GM19372 (cell line): ENCODE measurements around the gene ATP11C.
"Not testable (repeated sequence)": the region's sequence is repeated elsewhere in the genome, so short reads cannot be mapped to it uniquely, and the experiment has no call there.

Experiments
- ATAC-seq: cut with Tn5 transposase; IDR thresholded peaks from one replicate; pipeline ENCODE4 v1.9.1; 2021; ENCODE audit warnings: mild to moderate bottlenecking, low read depth, moderate library complexity; ENCODE audit not compliant: unreplicated experiment

The ATP11C gene

DNA sequence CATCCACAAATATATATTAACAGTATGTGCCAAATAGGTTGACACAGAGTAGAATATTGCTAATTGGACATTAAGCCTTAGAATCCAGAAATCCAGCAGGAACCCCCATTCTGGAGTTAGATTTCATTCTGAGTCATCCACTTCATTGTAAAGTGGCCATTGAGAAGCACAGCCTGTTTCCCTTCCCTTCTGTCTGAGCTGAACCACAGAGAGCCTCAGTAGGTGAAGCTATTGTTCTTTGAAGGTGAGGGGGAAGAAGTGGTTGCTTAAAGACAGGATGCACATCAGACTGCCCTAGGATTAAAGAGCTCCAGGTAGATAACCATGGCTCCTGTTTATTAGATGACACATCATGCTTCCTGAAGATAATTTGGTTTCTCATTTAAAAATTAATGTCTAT is 194.3 kb downstream of the ATP11C start:
- no peak for ATAC-seq

DNA sequence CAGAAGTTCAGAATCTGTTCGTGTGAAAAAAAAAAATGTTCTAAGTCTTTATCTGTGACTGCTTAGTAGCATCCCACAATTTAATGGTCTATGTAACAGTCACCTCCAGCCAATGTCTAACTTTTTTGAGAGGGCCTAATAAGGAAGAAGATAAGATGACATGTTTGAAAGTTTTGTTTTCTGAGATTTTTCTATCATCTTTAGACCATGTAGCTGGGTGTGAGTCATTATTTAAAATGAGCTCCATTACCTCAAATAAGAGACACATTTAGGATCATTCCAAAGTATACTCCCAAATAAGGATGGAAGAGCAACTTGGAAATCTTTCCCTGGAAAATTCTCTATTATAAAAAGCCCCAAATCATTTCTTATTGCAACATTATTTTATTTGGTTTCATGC is 196.7 kb downstream of the ATP11C start:
- ATAC-seq, result no peak

DNA sequence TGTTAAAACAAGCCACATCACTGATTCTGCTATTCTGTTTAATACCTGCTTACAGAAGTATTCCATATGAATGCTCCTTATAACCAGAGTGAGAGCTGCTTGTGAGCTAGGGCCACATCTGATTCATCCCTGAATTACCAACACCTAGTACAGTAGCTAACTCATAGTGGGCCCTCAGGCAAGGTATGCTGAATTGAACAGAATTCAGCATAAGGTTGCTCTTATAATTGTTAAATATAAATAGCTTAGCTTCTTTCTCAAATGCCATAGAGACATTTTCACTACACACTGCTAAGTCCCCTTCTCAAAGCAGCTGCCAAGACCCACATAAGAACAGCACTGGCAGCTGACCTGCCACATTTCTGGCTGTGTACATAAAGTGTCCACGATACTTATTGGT is 197.9 kb downstream of the ATP11C start:
- no peak for ATAC-seq

DNA sequence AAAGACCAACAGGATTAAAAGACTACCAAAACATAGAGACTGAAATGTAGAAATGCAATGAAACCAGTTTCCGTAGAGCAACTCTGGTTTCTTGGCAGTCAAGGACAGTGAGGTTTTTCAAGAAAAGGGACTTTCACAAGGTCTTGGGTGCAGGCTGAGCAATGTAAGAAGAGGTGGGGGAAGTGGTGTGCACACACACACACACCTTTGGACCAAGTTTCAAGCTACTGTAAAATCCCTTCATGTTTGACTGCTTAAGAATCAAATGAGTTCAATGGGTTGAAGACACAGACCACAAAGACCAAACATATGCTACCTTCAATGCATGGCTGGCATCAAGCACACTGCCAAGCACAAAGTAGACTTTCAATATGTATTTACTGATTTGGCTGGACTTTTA is 207.1 kb downstream of the ATP11C start:
- peak; percentile 83 for ATAC-seq

DNA sequence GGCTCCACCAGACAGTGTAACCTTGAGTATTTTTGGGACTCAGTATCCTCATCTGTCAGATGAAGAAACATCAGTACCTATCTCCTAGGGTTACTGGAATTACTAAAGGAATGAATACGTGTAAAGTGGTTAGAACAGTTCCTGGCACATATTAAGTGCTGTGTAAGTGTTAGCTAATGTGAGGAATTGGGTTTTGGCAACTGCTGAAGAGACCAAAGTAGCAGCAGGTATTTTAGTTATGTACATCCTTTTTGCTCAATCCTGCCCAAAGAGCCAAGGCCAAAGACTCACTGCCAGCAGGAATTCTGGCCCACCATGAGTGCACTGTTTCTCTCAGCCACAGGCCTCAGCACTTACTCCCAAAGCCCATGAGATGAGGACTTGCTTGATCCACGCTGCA is 208.2 kb downstream of the ATP11C start:
- no peak for ATAC-seq

DNA sequence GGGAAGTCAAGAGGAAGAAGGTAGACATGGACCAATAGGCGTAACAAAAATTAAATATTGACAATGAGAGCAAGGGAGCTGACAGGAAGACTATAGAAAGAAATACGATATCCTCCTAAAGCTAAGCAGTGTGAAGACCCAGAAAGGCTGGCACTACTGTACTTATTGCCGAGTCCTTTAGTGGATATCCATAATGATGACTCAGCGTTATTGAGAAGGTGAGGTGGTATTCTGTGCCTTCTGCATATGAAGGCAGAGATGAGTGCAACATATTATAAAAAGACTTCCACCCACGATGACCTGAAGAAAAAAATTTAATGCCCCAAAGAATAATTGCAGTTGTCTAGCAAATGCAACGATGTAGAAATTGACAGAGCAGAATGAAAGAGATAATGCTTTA is 211.9 kb downstream of the ATP11C start:
- no peak for ATAC-seq

DNA sequence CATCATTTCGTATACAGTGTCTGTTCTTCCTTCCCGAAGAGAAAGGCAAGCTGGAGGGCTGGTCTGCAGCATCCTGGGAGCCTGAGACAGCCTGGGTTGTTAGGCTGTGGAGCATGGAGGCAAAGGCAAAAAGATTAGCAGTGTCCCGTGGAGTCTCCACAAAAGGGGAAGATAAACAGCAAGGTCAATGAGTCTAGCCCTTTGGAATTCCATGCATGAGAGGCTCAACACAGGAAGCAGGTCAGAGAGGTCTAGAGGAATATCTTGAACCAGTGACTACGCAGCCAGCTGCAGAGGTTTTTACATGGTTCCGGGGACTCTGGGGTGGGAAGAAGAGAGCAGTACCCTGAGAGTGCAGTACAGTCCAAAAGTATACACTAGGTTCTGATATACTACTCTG is 212.7 kb downstream of the ATP11C start:
- no peak for ATAC-seq

DNA sequence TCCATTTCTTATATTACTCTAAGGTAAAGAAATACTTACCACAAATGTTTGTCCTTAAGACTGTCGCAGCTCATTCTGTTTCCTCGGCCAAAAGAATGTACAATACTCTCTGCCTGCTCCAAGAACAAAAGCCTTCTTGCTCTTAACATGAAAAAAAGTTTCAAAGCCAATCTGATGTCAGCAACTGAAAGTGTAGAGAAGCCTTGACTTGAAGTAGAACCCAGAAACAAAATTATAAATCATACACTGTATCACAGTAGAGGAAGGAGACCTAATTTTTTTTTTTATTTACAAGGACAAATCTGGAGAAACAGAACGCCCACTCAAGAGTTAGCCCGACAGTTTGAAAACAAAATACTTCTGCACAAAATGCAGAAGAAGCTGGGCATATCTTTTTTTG is 224.8 kb downstream of the ATP11C start, which contains the start of gene MCF2:
TSS of gene MCF2 (minus strand) at position 101 of the 400 bp plus-strand sequence. CDS start 56,423 bp downstream, outside the sequence.
- ATAC-seq, result no peak

DNA sequence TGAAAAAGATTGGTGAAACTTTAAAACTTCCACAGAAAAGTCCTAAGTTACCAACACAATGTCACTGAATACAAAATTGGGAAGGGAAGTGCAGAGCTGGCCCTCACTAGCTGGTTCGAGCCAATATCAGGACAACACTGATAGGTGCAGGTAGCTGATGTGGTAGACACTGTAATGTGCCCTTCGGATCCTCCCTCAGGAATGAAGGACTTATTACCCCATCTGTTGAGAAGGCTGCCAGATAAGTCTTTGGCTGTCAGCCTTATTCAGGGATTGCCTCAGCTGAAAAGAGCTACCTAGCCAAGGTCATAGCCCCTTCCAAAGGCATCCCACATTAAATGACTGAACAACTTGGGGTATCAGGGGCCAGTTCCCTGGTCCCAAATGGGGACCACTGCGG is 230.2 kb downstream of the ATP11C start:
- ATAC-seq, result no peak

DNA sequence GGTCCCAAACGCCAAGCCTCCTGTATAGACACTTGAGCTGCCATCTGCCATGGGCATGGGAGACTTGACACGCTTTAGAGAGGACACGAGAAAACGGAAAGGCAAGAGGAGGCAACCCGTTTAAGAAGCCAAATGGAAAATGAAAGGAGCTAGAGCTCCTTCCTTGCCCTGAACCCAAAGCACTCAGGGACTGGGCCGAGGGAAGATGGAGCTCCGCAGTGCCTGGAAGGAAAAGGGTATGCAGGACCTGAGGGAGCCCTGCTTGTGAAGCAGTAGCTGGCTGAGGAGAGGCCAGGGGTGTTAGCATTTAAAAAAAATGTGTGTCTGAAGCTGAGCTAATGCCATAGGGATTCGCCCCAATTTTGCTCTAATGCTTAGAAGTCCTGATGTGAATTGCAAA is 239.9 kb downstream of the ATP11C start:
- ATAC-seq, result no peak

DNA sequence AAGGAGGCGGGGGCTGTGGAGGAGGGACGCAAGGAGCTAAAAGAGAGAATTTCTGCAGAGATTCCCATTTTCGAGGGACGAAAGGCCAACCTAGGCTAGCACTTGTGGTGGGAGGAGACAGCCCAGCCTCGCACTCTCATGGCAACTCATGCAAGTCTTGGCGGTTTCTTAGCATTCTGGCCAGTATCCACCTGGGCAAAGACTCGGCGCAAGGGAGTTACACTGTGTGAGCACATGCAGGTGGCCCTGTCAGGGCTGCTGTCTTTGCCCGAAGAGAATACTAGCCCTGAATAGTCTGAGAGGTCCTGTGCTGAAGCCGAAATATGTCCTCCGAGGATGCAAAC is 240.4 kb downstream of the ATP11C start:
- peak; percentile 55 for ATAC-seq

DNA sequence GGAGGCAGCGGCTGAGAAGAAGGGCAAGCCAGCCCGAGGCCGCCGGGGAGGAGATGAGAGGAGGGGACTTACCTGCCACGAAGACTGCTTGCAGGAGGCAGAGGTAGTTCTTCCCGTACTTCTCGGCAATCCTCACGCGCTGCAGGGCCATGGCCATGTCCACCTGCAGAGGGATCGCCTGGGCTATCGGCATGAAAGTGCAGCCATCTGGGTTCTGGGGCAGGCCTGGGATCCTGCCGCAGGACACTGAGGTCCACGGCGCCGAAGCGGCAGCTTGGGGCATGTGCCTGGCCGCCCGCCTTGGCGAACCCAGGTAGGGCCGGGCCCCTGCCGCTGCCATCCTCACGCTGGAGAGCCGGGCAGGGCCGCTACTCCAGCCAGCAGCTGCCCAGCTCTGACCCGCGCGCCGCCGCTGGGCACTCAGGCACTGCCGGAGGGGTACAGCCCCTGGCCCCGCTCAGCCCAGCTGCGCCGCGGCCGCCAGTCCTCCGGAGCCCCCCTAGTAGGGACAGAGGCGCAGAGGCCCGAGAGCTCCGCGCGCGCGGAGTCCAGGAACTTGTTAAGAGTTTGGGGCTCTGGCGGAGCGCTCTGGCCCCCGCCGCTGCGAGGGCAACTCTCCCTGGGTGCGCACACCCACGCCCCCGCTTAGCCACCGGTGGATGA is 240.9 kb downstream of the ATP11C start:
- peak; percentile 47 for ATAC-seq

DNA sequence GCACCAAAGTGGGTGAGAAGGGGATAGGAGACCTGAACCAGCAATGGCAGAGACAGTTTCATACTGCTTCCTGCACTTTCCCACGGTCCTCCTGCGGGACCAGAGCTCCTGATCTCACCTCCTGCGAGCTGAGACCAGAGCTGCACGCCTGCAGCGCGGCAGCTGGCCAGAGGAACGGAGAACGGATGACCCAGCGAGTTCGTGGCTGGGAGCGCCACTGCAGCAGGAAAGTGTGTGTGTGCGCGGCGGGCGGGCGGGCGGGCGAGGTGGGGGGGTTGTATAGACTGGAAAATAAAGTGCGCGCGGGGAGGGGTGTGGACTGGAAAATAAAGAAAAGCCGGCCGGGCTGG is 241.4 kb downstream of the ATP11C start:
- ATAC-seq, result peak; percentile 32

DNA sequence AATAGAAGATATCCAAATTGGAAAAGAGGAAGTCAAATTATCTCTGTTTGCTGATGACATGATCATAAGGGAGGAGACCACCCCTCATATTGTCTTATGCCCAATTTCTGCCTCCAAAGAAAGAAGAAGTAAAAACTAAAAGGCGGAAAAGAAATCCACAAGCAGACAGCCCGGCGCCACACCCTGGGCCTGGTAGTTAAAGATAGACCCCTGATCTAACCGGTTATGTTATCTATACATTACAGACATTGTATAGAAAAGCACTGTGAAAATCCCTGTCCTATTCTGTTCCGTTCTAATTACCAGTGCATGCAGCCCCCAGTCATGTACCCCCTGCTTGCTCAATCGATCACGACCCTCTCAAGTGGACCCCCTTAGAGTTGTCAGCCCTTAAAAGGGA is 247.7 kb downstream of the ATP11C start:
- ATAC-seq, result not testable (repeated sequence)

DNA sequence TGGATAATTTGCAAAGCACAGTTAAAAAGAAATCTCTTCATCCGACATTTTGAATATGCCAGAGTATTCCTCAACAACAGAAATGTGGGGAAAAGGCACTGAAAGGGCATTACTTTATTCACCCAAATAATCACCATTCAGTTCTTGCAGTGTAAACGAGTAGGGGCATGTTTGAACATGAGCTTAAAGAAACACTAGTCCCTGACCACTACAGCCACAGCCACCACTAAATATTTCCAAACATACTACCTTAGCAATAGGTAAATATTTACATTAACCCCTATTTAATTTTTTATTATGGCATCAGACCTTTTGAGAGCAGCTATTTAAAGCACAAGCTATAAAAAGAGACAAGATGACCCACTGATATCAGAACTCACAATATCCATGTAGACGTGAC is 252.5 kb downstream of the ATP11C start:
- ATAC-seq, result no peak
